ENCODE results near the gene NSG2.

The NSG2 gene

GRCh38 chr5:174063082-174063756 is 17.7 kb downstream of the NSG2 start:
- DNase-seq (ENCODE audit: low spot score), result no peak

GRCh38 chr5:174064171-174064570 is 18.7 kb downstream of the NSG2 start:
- DNase-seq (ENCODE audit: low spot score), result no peak

- DNase-seq (ENCODE audit: low spot score), result no peak
Observed at GRCh38 chr5:174065528-174066197, 20.2 kb downstream of the NSG2 start.

- no peak for DNase-seq (ENCODE audit: low spot score)
Observed at GRCh38 chr5:174067499-174067898, 22.0 kb downstream of the NSG2 start.

GRCh38 chr5:174071484-174071883 is 26.0 kb downstream of the NSG2 start:
- DNase-seq (ENCODE audit: low spot score), result no peak

GRCh38 chr5:174073122-174073660 is 27.7 kb downstream of the NSG2 start:
- DNase-seq (ENCODE audit: low spot score), result no peak

- no peak for DNase-seq (ENCODE audit: low spot score)
Observed at GRCh38 chr5:174074369-174074768, 28.9 kb downstream of the NSG2 start.

- no peak for DNase-seq (ENCODE audit: low spot score)
Observed at GRCh38 chr5:174078416-174078815, 32.9 kb downstream of the NSG2 start.

GRCh38 chr5:174082286-174082685 is 36.8 kb downstream of the NSG2 start:
- peak; percentile 4 for DNase-seq (ENCODE audit: low spot score)

GRCh38 chr5:174083056-174083827 is 37.7 kb downstream of the NSG2 start:
- no peak for DNase-seq (ENCODE audit: low spot score)

GRCh38 chr5:174084691-174085154 is 39.2 kb downstream of the NSG2 start:
- no peak for DNase-seq (ENCODE audit: low spot score)

- no peak for DNase-seq (ENCODE audit: low spot score)
Observed at GRCh38 chr5:174086751-174087150, 41.2 kb downstream of the NSG2 start.

GRCh38 chr5:174087783-174088182 is 42.3 kb downstream of the NSG2 start:
- DNase-seq (ENCODE audit: low spot score), result no peak

GRCh38 chr5:174090129-174090528 is 44.6 kb downstream of the NSG2 start:
- no peak for DNase-seq (ENCODE audit: low spot score)

GRCh38 chr5:174093123-174093522 is 47.6 kb downstream of the NSG2 start:
- no peak for DNase-seq (ENCODE audit: low spot score)

GRCh38 chr5:174094857-174095606 is 49.5 kb downstream of the NSG2 start:
- DNase-seq (ENCODE audit: low spot score), result no peak

GRCh38 chr5:174096619-174097018 is 51.1 kb downstream of the NSG2 start:
- DNase-seq (ENCODE audit: low spot score), result no peak

GRCh38 chr5:174097486-174098185 is 52.1 kb downstream of the NSG2 start:
- DNase-seq (ENCODE audit: low spot score), result no peak

- no peak for DNase-seq (ENCODE audit: low spot score)
Observed at GRCh38 chr5:174098694-174099093, 53.2 kb downstream of the NSG2 start.

GRCh38 chr5:174100490-174100889 is 55.0 kb downstream of the NSG2 start:
- no peak for DNase-seq (ENCODE audit: low spot score)

- no peak for DNase-seq (ENCODE audit: low spot score)
Observed at GRCh38 chr5:174101195-174101730, 55.8 kb downstream of the NSG2 start.

Data from LoVo (cell line).